ENCODE data around the gene C7orf25. TPM values are rescaled to one million over a fixed set of nuclear protein-coding genes. Genes with fewer than 3 reads are reported as not detected.

Gene C7orf25
- total and polyA plus RNA-seq, 5 donors from 2014 or later, result 0.98 to 6.3 (median 2.0) TPM

DNA sequence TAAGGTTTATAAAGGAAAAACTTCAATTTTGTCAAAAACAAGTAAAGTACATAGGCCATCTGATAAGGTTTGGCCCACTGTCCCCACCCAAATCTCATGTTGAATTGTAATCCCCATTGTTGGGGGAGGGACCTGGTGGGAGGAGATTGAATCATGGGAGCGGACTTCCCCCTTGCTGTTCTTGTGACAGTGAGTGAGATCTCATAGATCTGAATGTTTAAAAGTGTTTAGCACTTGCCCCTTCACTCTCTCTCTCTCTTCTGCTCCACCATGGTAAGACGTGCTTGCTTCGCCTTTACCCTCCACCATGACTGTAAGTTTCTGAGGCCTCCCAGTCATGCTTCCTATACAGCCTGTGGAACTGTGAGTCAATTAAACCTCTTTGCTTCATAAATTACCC lies 38.5 kb upstream of the C7orf25 start:
- Mint-ChIP-seq H3K9me3 (peaks cover 0 to 5% (median 3%) of the 10 kb centered on the region in 7 donors), H3K4me3 (no peak overlapping the region), H3K27me3 (peaks cover 10% of the 10 kb centered on the region), H3K27ac (no peak overlapping the region), H3K4me1 (peaks cover 0 to 8% (median 4%) of the 10 kb centered on the region in 4 donors), H3K36me3 (no peaks in the 10 kb centered on the region)
- peaks cover 3% of the 10 kb centered on the region for H3K27me3 ChIP-seq (ENCODE audit: control insufficient read depth, insufficient read depth, low read length)
- DNase-seq (no peak), ATAC-seq (ENCODE audit: low read depth in 2 of 2) (no peak)
- no peak overlapping the region for H3K4me3 ChIP-seq (ENCODE audit: low read depth, low read length)
- H3K4me1 ChIP-seq (ENCODE audit: control insufficient read depth, insufficient read depth, low read length, poor library complexity, severe bottlenecking), result peaks cover 3% of the 10 kb centered on the region
- no peak overlapping the region for H3K27ac ChIP-seq (ENCODE audit: insufficient read depth, low read length, poor library complexity, severe bottlenecking)
- no peaks in the 10 kb centered on the region for H3K9me3 ChIP-seq (ENCODE audit: control insufficient read depth in 2 of 2, low read length in 2 of 2)
- H3K36me3 ChIP-seq (ENCODE audit: control insufficient read depth, insufficient read depth, low read length), result no peaks in the 10 kb centered on the region

GRCh38 chr7:42947521-42947920 lies 35.7 kb upstream of the C7orf25 start:
- peaks cover 0 to 8% (median 4%) of the 10 kb centered on the region in 4 donors for H3K4me1 Mint-ChIP-seq
- no peaks in the 10 kb centered on the region for H3K9me3 Mint-ChIP-seq
- H3K27ac Mint-ChIP-seq, result no peak overlapping the region
- H3K36me3 Mint-ChIP-seq, result no peaks in the 10 kb centered on the region
- Histone ChIP-seq H3K27me3 (ENCODE audit: control insufficient read depth, insufficient read depth, low read length) (no peaks in the 10 kb centered on the region), H3K27ac (ENCODE audit: insufficient read depth, low read length, poor library complexity, severe bottlenecking) (no peak overlapping the region), H3K36me3 (ENCODE audit: control insufficient read depth, insufficient read depth, low read length) (no peaks in the 10 kb centered on the region), H3K9me3 (ENCODE audit: control insufficient read depth in 2 of 2, low read length in 2 of 2) (no peaks in the 10 kb centered on the region), H3K4me1 (ENCODE audit: control insufficient read depth, insufficient read depth, low read length, poor library complexity, severe bottlenecking) (peaks cover 3% of the 10 kb centered on the region), H3K4me3 (ENCODE audit: low read depth, low read length) (no peak overlapping the region)
- H3K27me3 Mint-ChIP-seq, result no peaks in the 10 kb centered on the region
- DNase-seq (no peak), ATAC-seq (ENCODE audit: low read depth in 2 of 2) (no peak)
- no peak overlapping the region for H3K4me3 Mint-ChIP-seq

GRCh38 chr7:42946627-42946950 lies 34.7 kb upstream of the C7orf25 start:
- H3K27ac ChIP-seq (ENCODE audit: insufficient read depth, low read length, poor library complexity, severe bottlenecking), result no peak overlapping the region
- peaks cover 0 to 8% (median 4%) of the 10 kb centered on the region in 4 donors for H3K4me1 Mint-ChIP-seq
- no peaks in the 10 kb centered on the region for H3K9me3 ChIP-seq (ENCODE audit: control insufficient read depth in 2 of 2, low read length in 2 of 2)
- H3K27ac Mint-ChIP-seq, result no peak overlapping the region
- no peaks in the 10 kb centered on the region for H3K36me3 Mint-ChIP-seq
- no peak for ATAC-seq (ENCODE audit: low read depth in 2 of 2)
- H3K9me3 Mint-ChIP-seq, result no peaks in the 10 kb centered on the region
- H3K36me3 ChIP-seq (ENCODE audit: control insufficient read depth, insufficient read depth, low read length), result no peaks in the 10 kb centered on the region
- H3K27me3 Mint-ChIP-seq, result no peaks in the 10 kb centered on the region
- no peaks in the 10 kb centered on the region for H3K27me3 ChIP-seq (ENCODE audit: control insufficient read depth, insufficient read depth, low read length)
- H3K4me3 Mint-ChIP-seq, result peak overlapping the region in 1 of 4 donors; percentile 70
- no peak for DNase-seq
- peaks cover 3% of the 10 kb centered on the region for H3K4me1 ChIP-seq (ENCODE audit: control insufficient read depth, insufficient read depth, low read length, poor library complexity, severe bottlenecking)
- no peak overlapping the region for H3K4me3 ChIP-seq (ENCODE audit: low read depth, low read length)

DNA sequence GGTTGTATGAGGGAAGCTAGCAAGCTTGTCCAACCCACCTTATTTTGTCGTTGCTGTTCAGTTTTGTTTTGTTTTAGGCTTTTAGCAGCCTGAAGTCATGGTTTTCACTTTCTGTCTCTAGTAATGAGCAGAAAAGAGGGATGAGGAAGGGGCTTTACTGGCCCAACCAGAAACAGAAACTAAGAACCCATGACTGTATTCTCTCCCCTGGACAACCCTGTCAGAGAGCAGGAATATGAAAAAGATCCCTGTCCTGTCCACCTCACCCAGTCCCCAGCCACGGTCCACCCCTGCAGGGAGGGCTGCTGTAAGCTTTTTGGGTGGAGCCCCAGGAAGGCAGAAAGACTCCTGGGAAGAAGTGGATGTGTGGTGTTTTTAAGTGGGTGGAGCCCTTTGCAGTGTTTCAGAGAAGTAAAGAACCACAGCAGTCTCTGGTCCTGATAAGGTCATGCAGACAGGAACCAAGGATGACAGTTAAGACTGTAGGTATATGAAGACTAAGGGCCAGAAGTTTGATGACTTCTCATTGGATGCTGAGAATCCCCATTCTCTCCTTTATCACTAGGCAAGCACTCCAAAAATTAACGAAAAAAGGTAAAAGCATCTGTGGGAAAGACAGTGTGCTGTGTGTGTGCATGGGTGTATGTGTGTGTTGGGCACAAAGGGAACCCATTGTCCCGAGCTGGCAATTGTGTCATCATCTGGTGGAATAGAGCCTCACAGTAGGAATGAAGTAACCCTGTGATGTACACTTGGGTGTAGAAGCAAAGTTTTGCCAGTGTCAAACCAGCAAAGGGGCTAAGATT lies 34.2 kb upstream of the C7orf25 start:
- Mint-ChIP-seq H3K4me1 (peaks cover 0 to 10% (median 6%) of the 10 kb centered on the region in 4 donors), H3K36me3 (no peaks in the 10 kb centered on the region), H3K27ac (peak overlapping the region; percentile 34 to 80 (median 68)), H3K4me3 (peak overlapping the region in 1 of 4 donors; percentile 11), H3K27me3 (no peaks in the 10 kb centered on the region), H3K9me3 (no peaks in the 10 kb centered on the region)
- peak in 1 of 2 donors; percentile 34 for ATAC-seq (ENCODE audit: low read depth in 2 of 2)
- Histone ChIP-seq H3K4me1 (ENCODE audit: control insufficient read depth, insufficient read depth, low read length, poor library complexity, severe bottlenecking) (peaks cover 3% of the 10 kb centered on the region), H3K27ac (ENCODE audit: insufficient read depth, low read length, poor library complexity, severe bottlenecking) (no peak overlapping the region), H3K9me3 (ENCODE audit: control insufficient read depth in 2 of 2, low read length in 2 of 2) (no peaks in the 10 kb centered on the region), H3K36me3 (ENCODE audit: control insufficient read depth, insufficient read depth, low read length) (no peaks in the 10 kb centered on the region), H3K27me3 (ENCODE audit: control insufficient read depth, insufficient read depth, low read length) (no peaks in the 10 kb centered on the region), H3K4me3 (ENCODE audit: low read depth, low read length) (no peak overlapping the region)
- peak in 1 of 3 donors; percentile 71 for DNase-seq

DNA sequence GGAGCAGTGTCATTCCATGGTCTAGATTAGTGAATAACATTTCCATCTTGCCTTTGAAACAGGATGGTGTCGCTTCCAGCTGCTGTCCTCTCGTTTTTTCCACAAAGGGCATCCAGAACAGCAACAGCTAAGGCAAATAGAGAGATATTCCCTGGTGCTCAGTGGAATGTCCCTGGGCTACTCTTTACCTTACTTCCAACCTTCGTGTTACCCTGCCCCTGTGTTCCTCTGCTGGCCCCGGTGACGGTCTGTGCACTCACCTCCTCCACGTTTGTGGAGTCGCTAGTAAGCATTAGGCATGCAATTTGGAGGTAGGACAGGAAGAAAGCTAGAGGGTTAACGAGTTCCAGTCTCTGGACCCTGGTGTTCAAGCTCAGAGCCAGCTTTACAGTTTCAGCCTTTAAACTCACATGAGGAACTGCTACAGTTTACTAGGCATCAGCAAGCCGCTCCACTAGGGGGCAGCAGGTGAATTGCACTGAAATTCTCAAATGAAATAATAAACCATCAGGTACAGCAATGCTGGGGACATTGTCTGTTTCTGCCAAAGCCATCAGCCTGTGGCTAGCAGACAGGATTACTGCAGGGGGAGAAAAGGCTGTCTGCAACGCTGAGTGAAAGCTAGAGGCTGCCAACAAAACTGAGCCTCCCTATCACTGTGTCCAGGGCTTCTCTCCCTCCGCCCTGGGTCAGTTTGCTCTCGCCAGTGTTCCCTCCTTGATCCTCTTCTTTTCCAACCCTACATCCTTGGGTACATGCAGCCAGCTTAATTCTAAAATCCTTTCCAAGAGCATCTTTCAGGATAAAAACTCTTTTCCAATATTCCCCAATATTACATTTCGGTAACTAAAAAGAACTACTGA lies 29.3 kb upstream of the C7orf25 start:
- H3K27me3 ChIP-seq (ENCODE audit: control insufficient read depth, insufficient read depth, low read length), result no peaks in the 10 kb centered on the region
- Mint-ChIP-seq H3K27ac (no peak overlapping the region), H3K36me3 (peaks cover 11% of the 10 kb centered on the region), H3K27me3 (no peaks in the 10 kb centered on the region), H3K4me1 (peaks cover 8 to 21% (median 15%) of the 10 kb centered on the region in 4 donors), H3K4me3 (no peak overlapping the region), H3K9me3 (no peaks in the 10 kb centered on the region)
- no peak overlapping the region for H3K4me3 ChIP-seq (ENCODE audit: low read depth, low read length)
- no peak overlapping the region for H3K27ac ChIP-seq (ENCODE audit: insufficient read depth, low read length, poor library complexity, severe bottlenecking)
- ATAC-seq (ENCODE audit: low read depth in 2 of 2) (peak in 1 of 2 donors; percentile 55), DNase-seq (peak; percentile 35 to 82 (median 61))
- peaks cover 2% of the 10 kb centered on the region for H3K4me1 ChIP-seq (ENCODE audit: control insufficient read depth, insufficient read depth, low read length, poor library complexity, severe bottlenecking)
- H3K9me3 ChIP-seq (ENCODE audit: control insufficient read depth in 2 of 2, low read length in 2 of 2), result no peaks in the 10 kb centered on the region
- H3K36me3 ChIP-seq (ENCODE audit: control insufficient read depth, insufficient read depth, low read length), result peaks cover 35% of the 10 kb centered on the region

DNA sequence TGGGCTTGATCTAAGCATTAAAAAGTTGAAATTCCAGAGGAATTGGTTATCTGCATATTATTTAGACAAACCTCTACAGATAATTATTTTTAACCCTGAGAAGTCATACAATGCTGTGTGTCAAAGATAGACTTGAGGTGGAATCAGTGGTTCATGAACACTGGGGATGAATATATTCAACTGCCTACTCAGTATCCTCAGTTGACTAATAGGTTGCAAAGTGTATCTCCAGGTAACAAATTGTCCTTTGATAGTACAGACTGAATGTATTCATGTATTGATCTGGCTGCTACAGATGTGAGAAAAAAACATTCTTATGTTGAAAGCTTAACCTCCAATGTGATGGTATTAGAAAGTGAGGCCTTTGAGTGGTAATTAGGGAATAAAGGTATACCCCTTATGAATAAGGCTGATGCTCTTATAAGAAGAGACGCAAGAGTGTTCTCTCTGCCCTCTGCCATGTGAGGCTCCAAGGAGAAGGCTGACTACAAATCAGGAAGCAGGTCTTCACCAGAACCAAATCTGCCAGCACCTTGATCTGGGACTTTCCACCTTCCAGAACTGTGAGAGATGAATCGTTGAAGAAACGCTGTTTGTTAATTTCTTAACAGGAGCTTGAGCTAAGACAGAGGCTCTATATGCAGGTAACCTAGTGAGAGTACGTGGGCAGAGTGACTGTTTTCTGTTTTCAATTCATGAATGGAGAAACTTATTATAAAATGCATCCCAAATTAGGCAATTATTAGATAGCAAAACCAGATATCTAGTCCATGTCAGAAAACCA lies 27.8 kb upstream of the C7orf25 start:
- DNase-seq (no peak), ATAC-seq (ENCODE audit: low read depth in 2 of 2) (no peak)
- no peak overlapping the region for H3K27ac ChIP-seq (ENCODE audit: insufficient read depth, low read length, poor library complexity, severe bottlenecking)
- H3K4me1 ChIP-seq (ENCODE audit: control insufficient read depth, insufficient read depth, low read length, poor library complexity, severe bottlenecking), result peaks cover 6% of the 10 kb centered on the region
- H3K27ac Mint-ChIP-seq, result peak overlapping the region in 2 of 3 donors; percentile 24 to 71
- no peaks in the 10 kb centered on the region for H3K9me3 ChIP-seq (ENCODE audit: control insufficient read depth in 2 of 2, low read length in 2 of 2)
- peaks cover 17 to 27% (median 20%) of the 10 kb centered on the region in 4 donors for H3K4me1 Mint-ChIP-seq
- no peaks in the 10 kb centered on the region for H3K27me3 ChIP-seq (ENCODE audit: control insufficient read depth, insufficient read depth, low read length)
- H3K4me3 ChIP-seq (ENCODE audit: low read depth, low read length), result no peak overlapping the region
- no peaks in the 10 kb centered on the region for H3K27me3 Mint-ChIP-seq
- H3K9me3 Mint-ChIP-seq, result no peaks in the 10 kb centered on the region
- peak overlapping the region in 1 of 4 donors; percentile 16 for H3K4me3 Mint-ChIP-seq
- H3K36me3 ChIP-seq (ENCODE audit: control insufficient read depth, insufficient read depth, low read length), result peaks cover 49% of the 10 kb centered on the region
- H3K36me3 Mint-ChIP-seq, result peaks cover 18% of the 10 kb centered on the region

DNA sequence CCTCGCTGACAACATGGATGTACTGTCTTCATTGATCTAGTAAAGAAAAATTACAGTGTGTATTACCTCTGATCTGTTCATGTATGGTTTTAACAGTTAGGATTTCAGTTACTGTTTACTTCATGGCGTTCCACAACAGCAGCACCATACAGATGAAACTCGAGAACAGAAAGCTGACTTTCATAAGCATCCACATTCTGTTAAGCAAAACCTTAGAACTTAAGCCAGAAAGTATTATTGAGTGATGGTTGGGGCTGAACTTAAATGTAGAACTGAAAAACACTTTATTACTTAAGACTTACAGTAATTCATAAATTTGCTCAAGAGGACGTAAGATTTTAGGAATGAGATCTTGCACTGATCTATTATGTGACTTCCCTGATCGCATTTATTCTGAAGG lies 24.0 kb upstream of the C7orf25 start:
- ATAC-seq (ENCODE audit: low read depth in 2 of 2) (no peak), DNase-seq (no peak)
- Mint-ChIP-seq H3K36me3 (peaks cover 18% of the 10 kb centered on the region), H3K4me3 (no peak overlapping the region), H3K9me3 (no peaks in the 10 kb centered on the region), H3K4me1 (peaks cover 20 to 60% (median 31%) of the 10 kb centered on the region in 4 donors), H3K27me3 (no peaks in the 10 kb centered on the region), H3K27ac (peak overlapping the region in 1 of 3 donors; percentile 23)
- H3K27ac ChIP-seq (ENCODE audit: insufficient read depth, low read length, poor library complexity, severe bottlenecking), result no peak overlapping the region
- peaks cover 33% of the 10 kb centered on the region for H3K4me1 ChIP-seq (ENCODE audit: control insufficient read depth, insufficient read depth, low read length, poor library complexity, severe bottlenecking)
- H3K4me3 ChIP-seq (ENCODE audit: low read depth, low read length), result no peak overlapping the region
- H3K27me3 ChIP-seq (ENCODE audit: control insufficient read depth, insufficient read depth, low read length), result no peaks in the 10 kb centered on the region
- no peaks in the 10 kb centered on the region for H3K9me3 ChIP-seq (ENCODE audit: control insufficient read depth in 2 of 2, low read length in 2 of 2)
- H3K36me3 ChIP-seq (ENCODE audit: control insufficient read depth, insufficient read depth, low read length), result peaks cover 49% of the 10 kb centered on the region
